GM18858 (cell line): ENCODE measurements around the gene KRT79.
"Not testable (repeated sequence)": the region's sequence is repeated elsewhere in the genome, so short reads cannot be mapped to it uniquely, and the experiment has no call there.

ENCODE experiments used
- ATAC-seq: cut with Tn5 transposase; IDR thresholded peaks from one replicate; pipeline ENCODE4 v1.9.1; 2021; ENCODE audit not compliant: unreplicated experiment

The KRT79 gene

DNA sequence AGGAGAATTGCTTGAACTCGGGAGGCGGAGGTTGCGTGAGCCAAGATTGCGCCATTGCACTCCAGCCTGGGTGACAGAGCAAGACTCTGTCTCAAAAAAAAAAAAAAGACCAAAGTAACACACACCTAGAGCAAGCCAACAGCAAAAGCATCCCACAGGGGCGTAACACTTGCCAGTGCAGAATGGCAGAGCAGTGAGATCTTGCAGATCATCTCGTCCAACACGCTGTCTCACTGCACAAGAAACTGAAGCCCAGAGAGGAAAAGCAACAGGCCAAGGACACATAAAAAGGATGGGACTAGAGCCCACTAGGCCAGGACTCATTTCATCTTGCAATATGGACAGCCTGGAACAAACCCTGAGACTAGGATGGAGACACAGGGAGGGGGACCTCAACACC, 27.4 kb upstream of the KRT79 start:
- ATAC-seq = no peak

DNA sequence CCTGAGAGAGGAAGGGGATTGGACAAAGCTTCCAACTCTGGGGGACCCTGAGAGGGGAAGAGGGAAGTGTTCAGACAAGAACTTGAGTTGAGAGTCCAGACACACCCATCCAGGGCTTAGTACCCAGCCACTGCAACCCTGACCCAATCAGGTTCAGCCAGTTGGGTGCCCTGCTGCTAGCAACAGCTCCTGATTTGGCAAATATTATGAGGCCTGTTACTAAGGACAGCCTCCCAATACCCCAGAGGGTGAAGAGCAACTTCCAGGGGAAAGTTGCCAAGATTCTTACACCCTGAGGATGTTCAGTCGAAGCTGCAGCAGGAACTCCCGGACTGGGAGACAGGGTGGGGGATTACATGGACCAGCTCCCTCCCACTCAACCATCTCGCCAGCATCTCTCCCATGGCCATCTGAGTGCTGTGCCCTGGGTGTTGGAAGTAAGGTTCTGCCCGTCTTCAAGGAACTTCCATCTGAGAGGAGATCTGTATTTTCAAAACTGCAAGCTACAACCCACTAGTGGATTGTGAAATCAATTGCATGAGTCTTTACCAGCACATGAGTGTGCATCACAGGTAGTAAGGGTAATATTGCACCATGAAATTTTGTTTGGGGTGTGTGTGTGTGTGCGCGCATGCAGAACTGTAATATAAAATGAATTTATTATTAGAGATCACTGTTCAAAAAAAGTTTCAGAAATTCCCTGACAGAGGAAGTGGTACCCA, 26.2 kb upstream of the KRT79 start:
- no peak for ATAC-seq

DNA sequence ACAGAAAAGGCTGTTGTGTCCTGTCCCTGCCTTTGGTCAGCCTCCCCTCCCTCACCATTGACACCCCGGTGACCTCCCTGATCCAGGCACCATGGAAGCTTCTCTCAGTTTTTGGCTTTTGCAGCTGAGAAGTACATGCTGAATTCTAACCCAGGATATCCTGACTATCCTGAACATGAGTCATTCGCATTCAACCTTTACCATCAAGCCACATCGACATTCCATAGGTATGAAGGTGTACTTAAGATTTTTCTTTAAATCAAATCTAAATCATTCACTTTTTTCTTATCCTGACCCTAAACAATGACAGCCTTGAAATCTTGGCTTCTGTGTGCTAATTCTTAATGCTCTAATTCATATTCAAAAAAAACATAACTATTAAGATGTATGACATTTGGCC, 23.4 kb upstream of the KRT79 start:
- no peak for ATAC-seq

DNA sequence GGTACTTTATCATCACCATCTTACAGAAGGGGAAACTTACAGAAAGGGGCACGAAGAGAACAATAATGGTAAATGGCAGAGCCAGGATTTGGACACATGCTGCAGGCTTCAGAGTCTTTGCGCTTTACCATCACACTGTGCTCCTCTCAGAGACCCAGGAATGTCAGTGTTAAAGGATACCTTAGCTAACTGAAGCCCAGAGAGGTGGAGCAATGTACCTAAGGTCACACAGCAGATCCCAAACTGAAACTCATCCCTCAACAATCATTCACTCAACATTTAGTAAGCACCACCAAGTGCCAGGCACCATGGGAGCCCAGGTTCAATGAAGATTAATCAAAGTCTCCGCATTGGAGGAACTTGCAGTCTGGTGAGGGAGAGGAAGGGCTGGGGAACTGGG, 22.7 kb upstream of the KRT79 start:
- no peak for ATAC-seq

DNA sequence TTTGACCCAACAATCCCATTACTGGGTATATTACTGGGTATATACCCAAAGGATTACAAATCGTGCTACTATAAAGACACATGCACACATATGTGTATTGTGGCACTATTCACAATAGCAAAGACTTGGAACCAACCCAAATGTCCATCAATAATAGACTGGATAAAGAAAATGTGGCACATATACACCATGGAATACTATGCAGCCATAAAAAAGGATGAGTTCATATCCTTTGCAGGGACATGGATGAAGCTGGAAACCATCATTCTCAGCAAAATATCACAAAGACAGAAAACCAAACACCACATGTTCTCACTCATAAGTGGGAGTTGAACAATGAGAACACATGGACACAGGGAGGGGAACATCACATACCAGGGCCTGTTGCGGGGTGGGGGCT, 22.0 kb upstream of the KRT79 start:
- not testable (repeated sequence) for ATAC-seq

DNA sequence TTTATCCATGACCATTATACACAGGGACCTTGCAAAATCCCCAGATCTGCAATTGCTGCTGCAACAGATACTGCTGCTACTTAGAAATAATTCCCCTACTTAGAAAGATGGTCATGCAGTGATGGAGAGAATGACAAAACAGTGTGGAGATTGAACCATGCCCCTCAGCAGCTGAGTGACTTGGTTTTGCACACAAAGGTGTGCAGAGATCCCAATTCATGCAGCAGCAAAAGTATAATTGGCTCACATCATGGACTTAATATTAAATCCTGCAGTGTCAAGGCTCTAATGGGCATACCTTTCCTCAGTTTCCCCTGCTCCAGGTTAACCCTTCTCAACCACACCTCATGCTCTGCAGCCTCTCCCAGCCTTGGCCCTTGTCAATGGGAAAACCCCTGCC, 17.7 kb upstream of the KRT79 start:
- ATAC-seq = no peak

DNA sequence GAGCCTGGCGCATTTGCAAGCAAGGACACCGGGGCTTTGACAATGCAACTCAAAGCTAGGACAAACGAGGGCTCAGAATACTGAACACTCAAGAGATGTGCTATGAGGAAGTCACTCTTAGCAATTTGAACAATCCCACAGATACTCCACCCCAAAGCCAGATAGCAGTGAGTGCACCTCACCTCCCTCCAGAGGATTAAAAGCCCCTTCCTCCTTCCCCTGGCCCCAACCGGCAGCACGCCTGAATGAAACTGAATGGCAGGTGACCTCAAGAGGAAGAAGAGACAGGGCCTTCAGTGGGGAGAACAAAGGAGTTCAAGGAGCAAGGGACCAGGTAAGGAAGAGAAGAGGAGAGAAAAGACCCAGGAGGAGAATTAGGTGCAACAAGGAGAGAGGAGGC, 16.6 kb upstream of the KRT79 start:
- no peak for ATAC-seq

DNA sequence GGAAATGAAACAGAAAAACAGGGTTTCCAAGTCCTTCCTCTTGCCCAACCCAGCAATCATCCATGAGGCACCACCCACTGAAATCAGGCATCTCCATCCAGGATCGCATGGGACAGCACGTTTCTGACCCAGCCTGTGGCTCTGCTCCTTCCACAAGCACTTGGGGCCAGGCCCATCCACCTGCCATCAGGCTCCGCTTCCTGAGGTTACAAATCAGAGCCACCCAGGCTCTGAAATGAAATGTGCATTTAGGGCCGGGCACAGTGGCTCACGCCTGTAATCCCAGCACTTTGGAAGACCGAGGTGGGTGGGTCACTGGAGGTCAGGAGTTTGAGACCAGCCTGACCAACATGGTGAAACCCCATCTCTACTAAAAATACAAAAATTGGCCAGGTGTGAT, 15.4 kb upstream of the KRT79 start:
- ATAC-seq = no peak

DNA sequence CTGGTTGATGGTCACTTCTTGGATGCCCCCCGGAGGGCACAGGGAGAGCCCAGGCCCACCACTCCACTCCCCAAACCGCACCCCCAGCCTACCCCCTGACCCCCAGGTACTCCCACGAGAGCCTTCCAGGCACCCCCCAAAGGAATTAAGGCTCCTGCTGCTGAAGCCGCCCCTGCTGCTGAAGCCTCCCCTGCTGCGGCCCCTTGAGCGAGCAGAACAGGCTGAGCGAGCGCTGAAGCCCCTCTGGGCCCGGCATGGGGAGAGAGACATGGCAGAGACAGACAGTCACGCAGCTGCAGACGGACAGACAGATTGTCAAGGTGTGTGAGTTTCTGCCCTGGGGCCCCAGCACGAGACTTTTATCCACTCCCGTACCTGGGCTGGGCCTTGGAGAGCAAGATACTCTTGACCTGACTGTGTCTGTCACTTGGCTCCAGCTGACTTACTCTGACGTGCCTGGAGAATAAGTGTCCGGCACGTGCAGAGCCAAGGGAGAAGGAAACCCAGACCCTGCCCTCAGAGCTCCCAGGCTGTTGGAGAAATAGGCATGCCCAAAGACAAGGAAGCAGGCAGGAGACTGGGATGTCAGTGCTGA, 14.6 kb upstream of the KRT79 start, which contains the start of gene KRT78:
Gene KRT78 (minus strand): TSS at position 334 of the 595 bp plus-strand sequence. CDS start 64 bp downstream, at position 270.
- ATAC-seq = no peak

DNA sequence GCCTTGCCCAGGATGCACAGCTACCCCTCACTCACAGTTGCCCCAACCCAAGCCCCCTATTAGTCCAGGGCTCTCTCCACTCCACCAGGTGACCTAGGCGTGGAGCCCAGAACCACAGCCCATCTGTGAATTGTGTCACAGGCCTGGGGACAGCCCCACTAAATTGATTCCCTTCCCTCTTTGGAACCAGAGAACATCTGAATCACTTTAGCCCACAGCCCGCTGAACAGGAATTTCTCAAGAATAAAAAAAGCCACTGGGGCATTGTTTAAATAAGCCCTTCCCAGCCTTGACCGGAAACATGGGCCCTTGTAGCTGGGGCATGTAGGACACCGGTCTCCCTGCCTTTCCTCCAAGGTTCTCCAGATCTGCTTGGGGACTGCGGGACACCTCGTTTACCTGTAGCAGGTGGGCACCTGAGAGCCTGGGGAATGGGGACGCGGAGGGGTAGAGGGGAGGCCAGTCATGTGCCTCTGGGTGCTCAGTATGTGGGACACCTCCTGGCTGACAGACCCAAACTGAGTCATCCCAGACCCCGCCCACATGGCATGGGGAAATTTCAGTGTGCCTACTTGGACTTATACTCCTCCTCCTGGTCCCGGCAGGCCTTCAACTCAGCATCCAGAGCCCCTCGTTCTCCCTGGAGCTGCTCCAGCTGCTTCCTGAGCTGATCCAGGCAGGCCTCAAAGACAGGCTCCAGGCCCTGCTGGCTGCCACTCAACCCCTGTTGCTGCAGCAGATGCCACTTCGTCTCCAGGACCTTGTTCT, 13.4 kb upstream of the KRT79 start:
- no peak for ATAC-seq

DNA sequence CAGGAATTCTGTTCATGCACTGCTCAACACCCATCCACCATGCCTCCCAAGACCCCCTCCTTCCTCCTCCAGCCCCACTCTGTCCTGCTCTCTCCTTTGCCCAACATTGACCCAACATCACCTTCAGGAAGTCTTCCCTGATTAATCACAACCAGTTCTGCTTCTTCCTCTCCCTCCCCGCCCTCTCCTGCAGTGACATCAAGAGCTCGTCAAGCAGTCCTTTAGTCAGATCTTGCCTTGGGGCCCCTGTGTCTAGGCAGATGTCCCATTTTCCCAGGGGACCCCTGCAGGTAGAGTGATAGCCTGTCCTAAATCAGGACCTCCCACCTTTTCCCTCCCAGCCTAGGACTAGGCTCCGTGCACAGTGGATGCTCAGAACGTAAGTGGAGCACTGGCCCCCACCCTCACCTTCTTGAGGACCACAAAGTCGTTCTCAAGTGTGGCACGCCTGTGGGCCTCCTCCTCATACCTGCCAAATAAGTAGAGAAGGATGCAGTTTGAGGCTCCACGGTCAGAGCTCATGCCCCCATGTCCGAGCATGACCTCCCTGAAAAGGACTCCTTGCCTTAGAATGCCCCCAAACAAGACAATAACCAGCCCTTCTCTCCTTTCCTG, 12.4 kb upstream of the KRT79 start:
- no peak for ATAC-seq

DNA sequence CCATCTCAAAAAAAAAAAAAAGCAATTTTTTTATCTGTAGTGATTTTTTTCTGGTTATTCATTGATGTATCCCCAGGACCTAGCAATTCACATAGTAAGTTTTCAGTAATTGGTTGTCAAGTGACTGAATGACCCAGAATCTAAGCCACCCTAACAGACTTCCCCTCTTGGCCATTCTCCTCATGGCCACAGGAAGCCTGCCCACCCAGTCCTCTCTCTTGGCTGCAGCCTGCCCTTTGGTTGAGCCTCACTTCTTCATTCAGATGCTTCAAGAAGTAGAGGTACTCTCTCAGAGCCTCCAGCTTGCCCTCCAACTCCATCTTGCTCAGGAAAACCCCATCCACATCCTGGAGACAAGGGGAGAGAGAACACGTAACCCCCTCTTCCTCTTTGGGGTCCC, 11.8 kb upstream of the KRT79 start:
- no peak for ATAC-seq

DNA sequence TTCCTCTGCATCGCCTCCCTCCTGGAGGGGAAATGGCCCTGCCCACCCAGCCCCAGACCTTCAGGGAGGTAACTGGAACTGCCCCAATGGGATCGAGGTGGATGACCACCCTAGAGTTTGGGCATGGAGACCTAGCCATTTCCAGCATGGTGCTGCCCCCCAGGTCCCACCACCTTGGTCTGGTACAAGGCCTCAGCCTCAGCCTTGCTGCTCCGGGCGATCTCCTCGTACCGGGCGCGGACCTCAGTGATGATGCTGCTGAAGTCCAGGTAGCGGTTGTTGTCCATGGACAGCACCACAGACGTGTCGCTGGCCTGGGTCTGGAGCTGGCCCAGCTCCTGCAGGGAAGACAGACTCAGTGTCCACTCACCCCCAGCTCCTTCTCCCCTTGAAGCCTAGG, 10.3 kb upstream of the KRT79 start:
- ATAC-seq = no peak

DNA sequence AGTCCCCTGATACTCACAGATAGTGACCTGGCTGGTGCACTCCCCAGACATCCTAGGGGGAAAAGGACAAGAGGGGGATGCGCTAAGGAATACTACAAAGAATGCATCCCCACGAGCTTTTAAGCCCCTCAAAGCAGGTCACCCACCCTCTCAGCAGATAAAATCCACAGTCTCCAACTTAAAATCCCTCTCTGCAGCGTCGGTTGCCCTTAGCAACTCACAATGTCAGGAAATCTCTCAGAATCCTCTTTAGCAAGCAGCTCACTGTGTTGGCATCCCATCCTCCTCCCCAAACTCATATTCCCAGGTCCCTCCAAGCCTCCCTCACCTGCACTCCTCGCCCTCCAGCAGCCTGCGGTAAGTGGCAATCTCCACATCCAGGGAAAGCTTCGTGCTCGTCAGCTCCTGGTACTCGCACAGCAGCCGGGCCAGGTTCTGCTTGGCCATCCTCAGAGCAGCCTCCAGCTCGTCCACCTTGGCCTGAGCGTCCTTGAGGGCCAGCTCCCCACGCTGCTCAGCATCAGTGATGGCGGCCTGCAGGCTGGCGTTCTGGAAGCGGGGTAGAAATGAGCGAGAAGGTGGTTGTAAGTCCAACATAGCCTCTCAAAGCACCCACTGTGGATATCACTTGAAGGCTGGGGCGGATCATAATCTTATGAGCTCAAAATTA, 5.5 kb upstream of the KRT79 start:
- ATAC-seq = no peak

DNA sequence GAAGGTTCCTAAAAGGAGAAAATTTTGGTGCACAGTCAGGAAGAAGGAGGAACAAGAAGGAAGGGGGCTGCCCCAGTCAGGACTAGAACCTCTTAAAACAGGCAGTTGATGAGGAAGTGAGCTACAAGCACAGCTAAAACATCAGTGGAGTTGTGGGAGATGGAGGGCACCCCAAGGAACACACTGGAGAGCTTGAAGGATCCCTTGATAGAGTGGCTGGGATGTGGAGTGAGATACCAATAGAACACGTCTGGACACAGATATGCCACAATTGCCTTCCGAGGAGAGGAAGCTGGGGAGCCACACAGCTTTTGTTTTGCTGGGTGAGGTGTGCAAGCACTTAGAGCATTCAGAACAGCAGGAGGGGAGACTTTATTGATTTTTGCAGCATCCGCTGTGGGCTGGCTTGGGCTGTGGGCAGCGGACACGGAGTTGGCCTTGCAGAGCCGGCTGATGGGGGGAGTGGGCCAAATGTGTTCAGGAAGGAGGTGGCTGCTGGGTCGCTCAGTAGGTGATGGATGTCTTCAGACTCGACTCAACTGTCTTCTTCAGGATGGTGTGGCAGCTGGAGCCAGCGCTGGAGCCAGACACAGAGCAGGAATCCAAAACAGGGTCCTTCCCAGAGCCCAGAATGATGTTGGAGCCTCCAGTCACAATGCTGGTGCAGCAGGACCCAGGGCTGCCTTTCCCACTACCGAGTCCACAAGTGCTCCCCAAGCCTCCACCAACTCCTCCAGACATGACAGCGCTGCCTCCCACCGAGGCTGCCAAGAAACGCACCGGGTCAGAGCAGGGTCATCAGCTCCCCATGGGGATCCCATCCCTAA, 4.7 kb upstream of the KRT79 start:
- ATAC-seq = no peak

DNA sequence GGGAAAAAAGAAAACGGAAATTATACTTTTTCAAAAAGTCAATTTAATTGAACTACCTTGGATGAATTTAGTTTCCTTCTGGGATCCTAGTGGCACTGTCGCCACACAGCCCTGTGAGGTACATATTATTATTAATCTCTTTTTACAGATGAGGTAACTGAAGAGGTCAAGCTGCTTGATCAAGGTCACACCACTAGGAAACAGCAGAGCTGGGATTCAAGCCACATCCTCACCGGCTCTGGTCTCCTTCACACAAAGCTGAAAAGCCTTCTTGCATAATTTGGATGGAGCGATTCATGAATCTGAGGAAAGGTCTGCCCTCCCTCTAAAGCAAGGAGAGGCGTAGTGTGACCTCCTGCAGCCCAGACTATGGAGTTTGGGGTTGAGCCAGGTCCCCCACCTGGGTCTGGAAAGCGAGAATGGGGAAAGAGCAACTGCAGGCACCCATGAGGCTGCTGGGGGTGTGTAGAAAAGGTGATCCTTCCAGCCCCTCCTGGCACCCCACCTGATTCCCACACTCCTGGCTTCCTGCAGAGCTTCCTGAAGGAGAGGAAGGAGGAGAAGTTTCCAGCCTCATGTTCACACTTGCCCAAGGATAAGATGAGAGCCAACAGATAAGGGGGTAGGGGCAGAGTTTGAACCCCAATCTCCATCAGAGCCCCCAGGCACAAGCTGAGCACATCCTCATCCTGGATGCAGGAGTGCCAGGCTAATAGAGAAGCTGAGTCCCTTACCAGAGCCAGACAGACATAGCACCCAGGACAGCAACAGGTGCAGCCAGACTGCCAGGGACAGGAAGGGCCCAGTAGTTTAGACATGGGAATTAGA, 3.9 kb upstream of the KRT79 start:
- ATAC-seq = no peak

DNA sequence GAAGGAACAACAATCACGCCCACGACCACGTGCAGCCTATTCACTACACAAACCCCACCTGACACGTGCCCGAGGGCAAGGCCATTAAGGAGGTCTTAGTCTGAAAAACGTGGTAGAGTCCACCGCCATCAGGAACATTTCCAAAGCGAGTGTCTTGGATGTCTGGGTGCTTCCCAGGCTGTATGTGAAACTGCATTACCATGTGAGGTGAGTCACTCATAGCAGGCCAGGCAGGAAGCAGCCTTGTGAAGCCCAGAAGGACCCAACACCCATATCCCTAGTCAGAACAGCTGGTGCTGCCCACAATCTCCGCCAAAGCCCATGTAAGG, 3.3 kb upstream of the KRT79 start:
- ATAC-seq = no peak

DNA sequence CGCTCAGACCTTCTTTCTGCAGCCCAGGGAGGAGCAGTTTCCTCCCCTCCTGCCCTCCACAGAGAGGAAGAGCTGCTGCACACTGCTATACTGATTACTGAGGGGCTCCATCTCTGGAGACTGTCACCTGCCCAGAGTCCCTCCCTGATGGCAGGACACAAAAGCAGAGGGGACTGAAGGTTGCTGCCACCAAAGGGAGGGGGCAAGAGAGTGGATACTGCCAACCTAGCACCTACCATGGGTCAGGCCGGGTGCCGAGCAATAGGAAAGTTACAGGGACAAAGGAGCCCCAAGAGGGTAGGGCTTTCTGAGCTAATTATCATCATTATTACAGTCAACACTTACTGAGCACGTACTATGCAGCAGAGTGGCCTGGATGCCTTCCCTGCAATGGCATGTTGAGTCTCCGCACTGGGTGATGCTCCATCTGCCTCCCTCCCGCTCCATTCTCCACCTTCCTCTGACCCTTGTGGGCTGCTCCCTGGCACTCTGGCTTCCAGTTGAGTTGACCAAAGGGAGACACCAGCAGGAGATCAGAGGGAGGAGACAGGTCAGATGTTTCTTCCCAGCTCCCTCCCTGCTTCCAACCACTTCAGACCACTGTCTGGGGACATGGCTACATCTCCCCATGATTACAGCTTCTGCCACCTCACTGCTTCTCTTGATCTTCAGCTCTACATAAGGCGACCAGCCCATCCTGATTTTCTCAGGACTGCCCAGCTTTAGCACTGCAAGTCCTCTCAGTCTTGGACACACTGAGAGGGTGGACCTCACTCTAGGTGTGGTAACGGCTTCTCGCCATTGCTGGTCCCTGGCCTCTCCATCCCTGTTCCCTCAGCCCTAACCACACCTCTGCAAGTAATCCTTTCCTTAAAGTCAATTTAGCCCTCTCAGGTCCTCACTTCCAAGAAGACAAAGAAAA, 2.6 kb upstream of the KRT79 start:
- no peak for ATAC-seq

DNA sequence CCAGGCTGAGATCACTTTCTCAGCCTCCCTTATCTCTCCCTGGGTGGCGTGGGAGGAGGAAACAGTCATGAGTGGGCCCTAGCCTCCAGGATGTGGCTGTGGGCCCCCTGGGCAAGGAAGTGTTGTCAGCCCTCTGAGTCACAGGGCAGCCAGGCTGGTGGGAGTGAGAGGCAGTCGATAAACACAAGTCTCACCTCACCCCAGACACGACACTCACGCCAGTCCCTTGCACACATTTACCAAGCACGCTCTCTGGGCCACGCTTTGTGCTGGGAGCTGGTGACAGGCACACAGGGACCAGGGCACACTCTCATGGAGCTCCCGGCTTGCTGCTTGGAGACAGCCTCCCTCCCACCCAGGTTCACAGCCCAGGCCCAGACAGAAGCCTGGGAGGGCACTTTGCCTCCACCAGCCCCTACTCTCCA, 1.9 kb upstream of the KRT79 start:
- ATAC-seq = no peak
